ENCODE results near the gene WDR33. TPM values are rescaled to one million over a fixed set of nuclear protein-coding genes. Genes with fewer than 3 reads are reported as not detected.

WDR33 gene
- total RNA-seq, 1 experiment from 2014 or later: 61.1 TPM

DNA sequence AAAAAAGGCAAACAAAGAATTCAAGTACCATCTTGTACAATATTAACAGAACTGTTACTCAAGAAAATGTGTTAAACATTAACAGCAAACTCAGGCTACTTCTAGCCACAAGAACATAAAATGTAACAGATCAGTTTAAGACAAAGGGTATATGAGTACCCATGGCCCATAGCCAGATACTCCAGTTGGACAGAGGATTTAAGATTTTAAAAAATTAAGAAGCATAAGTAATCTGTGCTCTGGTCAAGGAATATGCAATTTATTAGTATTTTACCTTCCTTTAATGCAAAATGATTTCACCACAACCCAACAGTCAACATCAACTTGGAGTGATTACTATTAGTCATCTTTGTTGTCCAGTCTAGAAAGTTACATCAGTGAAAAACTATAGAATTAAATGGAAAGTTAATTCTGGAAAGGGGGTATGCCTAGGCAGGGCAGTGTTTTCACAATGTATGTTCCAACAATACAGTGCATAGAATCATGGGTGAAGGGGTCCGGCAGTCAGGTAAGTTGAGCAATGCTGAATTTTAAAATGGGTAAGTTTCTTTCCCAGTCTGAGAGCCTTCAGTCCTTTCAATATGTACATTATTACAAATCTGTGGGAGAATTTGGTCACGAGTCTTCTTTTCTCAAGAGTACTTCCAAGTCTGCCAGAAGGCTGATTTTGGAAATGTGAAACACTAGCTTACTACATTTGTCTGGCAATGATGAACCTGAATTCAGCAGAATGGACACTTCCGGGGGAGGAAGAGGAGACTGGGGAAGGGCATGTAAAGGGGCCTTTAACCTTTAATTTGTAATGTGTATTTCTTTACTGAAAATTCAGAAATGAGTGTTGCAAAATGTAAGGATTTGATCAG is 75.2 kb downstream of the WDR33 start:
- Mint-ChIP-seq H3K4me3 (ENCODE audit: low read depth, unreplicated experiment) (peak overlapping the region; percentile 42), H3K4me1 (ENCODE audit: low read depth, unreplicated experiment) (peaks cover 65% of the 10 kb centered on the region), H3K36me3 (ENCODE audit: insufficient read depth, unreplicated experiment) (peaks cover 18% of the 10 kb centered on the region), H3K27ac (ENCODE audit: unreplicated experiment) (peak overlapping the region; percentile 82), H3K27me3 (ENCODE audit: unreplicated experiment) (no peaks in the 10 kb centered on the region), H3K9me3 (ENCODE audit: low read depth, unreplicated experiment) (no peaks in the 10 kb centered on the region)
- peak; percentile 7 for DNase-seq
- no TSS peak for BruUV-seq (replicated peaks)
- CTCF ChIA-PET: no interaction called here
- intact Hi-C loops (cut with micrococcal nuclease; ENCODE audit: unreplicated experiment): loop anchor here (5.0 kb wide), 1 partner anchor 72 kb away; no protein-coding TSS in a partner anchor
- no peak for TF ChIP-seq CTCF (IDR thresholded peaks at IDR 0.05; ENCODE audit: unreplicated experiment)

- Mint-ChIP-seq H3K4me1 (ENCODE audit: low read depth, unreplicated experiment) (peaks cover 57% of the 10 kb centered on the region), H3K4me3 (ENCODE audit: low read depth, unreplicated experiment) (peak overlapping the region; percentile 42), H3K27me3 (ENCODE audit: unreplicated experiment) (no peaks in the 10 kb centered on the region), H3K9me3 (ENCODE audit: low read depth, unreplicated experiment) (no peaks in the 10 kb centered on the region), H3K27ac (ENCODE audit: unreplicated experiment) (peak overlapping the region; percentile 82), H3K36me3 (ENCODE audit: insufficient read depth, unreplicated experiment) (peaks cover 13% of the 10 kb centered on the region)
- peak; percentile 27 for DNase-seq
- no peak for TF ChIP-seq CTCF (IDR thresholded peaks at IDR 0.05; ENCODE audit: unreplicated experiment)
- CTCF ChIA-PET: no interaction called here
- no TSS peak for BruUV-seq (replicated peaks)
- intact Hi-C loops (cut with micrococcal nuclease; ENCODE audit: unreplicated experiment): loop anchor here (5.0 kb wide), 1 partner anchor 72 kb away; no protein-coding TSS in a partner anchor
These were observed 75.9 kb downstream of the WDR33 start for GRCh38 chr2:127735044-127735443.

GRCh38 chr2:127733816-127734537 is 77.0 kb downstream of the WDR33 start:
- Mint-ChIP-seq H3K27me3 (ENCODE audit: unreplicated experiment) (no peaks in the 10 kb centered on the region), H3K4me3 (ENCODE audit: low read depth, unreplicated experiment) (no peak overlapping the region), H3K36me3 (ENCODE audit: insufficient read depth, unreplicated experiment) (peaks cover 12% of the 10 kb centered on the region), H3K27ac (ENCODE audit: unreplicated experiment) (peak overlapping the region; percentile 33), H3K9me3 (ENCODE audit: low read depth, unreplicated experiment) (no peaks in the 10 kb centered on the region), H3K4me1 (ENCODE audit: low read depth, unreplicated experiment) (peaks cover 55% of the 10 kb centered on the region)
- DNase-seq: no peak
- intact Hi-C loops (cut with micrococcal nuclease; ENCODE audit: unreplicated experiment): no loop called here
- BruUV-seq (replicated peaks): no TSS peak
- TF ChIP-seq CTCF (IDR thresholded peaks at IDR 0.05; ENCODE audit: unreplicated experiment): no peak
- CTCF ChIA-PET: no interaction called here

DNA sequence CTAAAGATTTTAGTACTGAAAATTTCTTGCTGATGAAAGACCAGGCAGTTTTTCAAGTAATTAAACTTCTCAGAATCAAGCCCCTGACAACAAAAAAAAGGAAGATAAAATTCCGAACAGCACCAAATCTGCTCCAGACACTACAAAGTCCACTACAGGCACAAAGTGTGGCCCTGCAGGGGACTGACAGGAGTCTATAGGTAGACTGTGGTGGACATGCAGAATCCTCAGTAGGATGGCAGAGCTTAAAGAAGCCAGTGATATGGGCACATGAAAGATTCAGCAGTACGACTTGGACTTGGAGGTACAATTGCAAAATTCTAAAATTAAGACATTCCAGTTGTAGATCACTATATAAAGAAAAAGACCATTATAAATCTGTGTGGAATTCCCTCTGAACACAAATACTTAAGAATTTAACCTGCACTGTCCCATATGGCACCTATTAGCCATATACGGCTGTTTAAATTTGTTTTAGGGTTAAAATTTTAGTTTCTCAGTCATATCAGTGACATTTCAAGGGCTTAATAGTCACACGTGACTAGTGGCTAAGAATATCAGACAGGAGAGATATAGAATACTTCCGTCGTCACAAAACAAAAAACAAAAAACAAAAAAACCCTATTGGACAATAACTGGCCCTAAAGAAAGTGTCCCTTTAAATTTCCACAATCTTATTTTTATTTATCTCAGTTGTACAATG is 77.7 kb downstream of the WDR33 start:
- Mint-ChIP-seq H3K27me3 (ENCODE audit: unreplicated experiment) (no peaks in the 10 kb centered on the region), H3K27ac (ENCODE audit: unreplicated experiment) (peak overlapping the region; percentile 33), H3K9me3 (ENCODE audit: low read depth, unreplicated experiment) (no peaks in the 10 kb centered on the region), H3K36me3 (ENCODE audit: insufficient read depth, unreplicated experiment) (peaks cover 12% of the 10 kb centered on the region), H3K4me1 (ENCODE audit: low read depth, unreplicated experiment) (peaks cover 47% of the 10 kb centered on the region), H3K4me3 (ENCODE audit: low read depth, unreplicated experiment) (no peak overlapping the region)
- CTCF ChIA-PET: no interaction called here
- intact Hi-C loops (cut with micrococcal nuclease; ENCODE audit: unreplicated experiment): no loop called here
- no peak for DNase-seq
- no peak for TF ChIP-seq CTCF (IDR thresholded peaks at IDR 0.05; ENCODE audit: unreplicated experiment)
- no TSS peak for BruUV-seq (replicated peaks)
